DOHH2 (cell line): Measurements from ENCODE around the gene METTL3.

Experiments
- H3F3A ChIP-seq: fragments of 200-600 bp; sonication (generic), shearing (Covaris generic); 2 replicates; pipeline ENCODE4 v1.6.0; 2016; ENCODE audit warnings: antibody characterized with exemption, mild to moderate bottlenecking; ENCODE audit not compliant: control insufficient read depth, insufficient read depth
- H3K27ac ChIP-seq: fragments of 200-600 bp; sonication (generic); 2 replicates; pipeline ENCODE4 v1.5.1; 2014; ENCODE audit warnings: low read depth, mild to moderate bottlenecking, low read length, moderate library complexity
- H3K27me3 ChIP-seq: fragments of 200-600 bp; sonication (generic); 2 replicates; pipeline ENCODE4 v1.6.1; 2014; ENCODE audit warnings: mild to moderate bottlenecking, low read length, mixed read lengths; ENCODE audit not compliant: control insufficient read depth
- H3K36me3 ChIP-seq: fragments of 200-600 bp; sonication (generic); 2 replicates; pipeline ENCODE4 v1.6.1; 2014; ENCODE audit warnings: mild to moderate bottlenecking, low read length, moderate library complexity, mixed read lengths; ENCODE audit not compliant: control insufficient read depth
- H3K4me1 ChIP-seq: fragments of 200-600 bp; sonication (generic); 2 replicates; pipeline ENCODE4 v1.6.1; 2014; ENCODE audit warnings: mild to moderate bottlenecking, low read length, mixed read lengths; ENCODE audit not compliant: control insufficient read depth
- H3K4me2 ChIP-seq: fragments of 200-600 bp; sonication (generic); 2 replicates; pipeline ENCODE4 v1.6.0; 2014; ENCODE audit warnings: mild to moderate bottlenecking, low read length, moderate library complexity
- H3K4me3 ChIP-seq: fragments of 200-600 bp; sonication (generic); 2 replicates; pipeline ENCODE4 v1.5.1; 2014; ENCODE audit warnings: mild to moderate bottlenecking, low read length, mixed read lengths
- H3K79me2 ChIP-seq: fragments of 200-600 bp; sonication (generic); 2 replicates; pipeline ENCODE4 v1.6.1; 2014; ENCODE audit warnings: mild to moderate bottlenecking, low read length, mixed read lengths; ENCODE audit not compliant: control insufficient read depth
- H3K9me2 ChIP-seq: fragments of 200-600 bp; sonication (generic); replicated peaks from 2 replicates; pipeline ENCODE4 v1.6.1; 2014; ENCODE audit warnings: mild to moderate bottlenecking, low read length, mixed read lengths; ENCODE audit not compliant: control insufficient read depth
- H3K9me3 ChIP-seq: fragments of 200-600 bp; sonication (generic); 2 replicates; pipeline ENCODE4 v1.6.1; 2014; ENCODE audit warnings: antibody characterized with exemption, low read length, mixed read lengths; ENCODE audit not compliant: control insufficient read depth, insufficient read depth
- H4K20me1 ChIP-seq: fragments of 200-600 bp; sonication (generic); 2 replicates; pipeline ENCODE4 v1.6.0; 2014; ENCODE audit warnings: low read depth, mild to moderate bottlenecking, antibody characterized with exemption, low read length, moderate library complexity; ENCODE audit not compliant: control insufficient read depth, insufficient read depth
- EZH2phosphoT487 ChIP-seq: fragments of 200-600 bp; sonication (generic); IDR thresholded peaks from 2 replicates; pipeline ENCODE4 v1.6.1; 2017; ENCODE audit warnings: borderline replicate concordance, mild to moderate bottlenecking, antibody characterized with exemption, low read length, moderate library complexity, mixed read lengths
- TF ChIP-seq, protein P1 (sequence below): fragments of 200-600 bp; sonication (generic); IDR thresholded peaks from one replicate; pipeline ENCODE4 v1.5.1; 2014; ENCODE audit warnings: antibody characterized with exemption, mild to moderate bottlenecking, low read depth, low read length; ENCODE audit not compliant: poor library complexity, severe bottlenecking

The METTL3 gene

DNA sequence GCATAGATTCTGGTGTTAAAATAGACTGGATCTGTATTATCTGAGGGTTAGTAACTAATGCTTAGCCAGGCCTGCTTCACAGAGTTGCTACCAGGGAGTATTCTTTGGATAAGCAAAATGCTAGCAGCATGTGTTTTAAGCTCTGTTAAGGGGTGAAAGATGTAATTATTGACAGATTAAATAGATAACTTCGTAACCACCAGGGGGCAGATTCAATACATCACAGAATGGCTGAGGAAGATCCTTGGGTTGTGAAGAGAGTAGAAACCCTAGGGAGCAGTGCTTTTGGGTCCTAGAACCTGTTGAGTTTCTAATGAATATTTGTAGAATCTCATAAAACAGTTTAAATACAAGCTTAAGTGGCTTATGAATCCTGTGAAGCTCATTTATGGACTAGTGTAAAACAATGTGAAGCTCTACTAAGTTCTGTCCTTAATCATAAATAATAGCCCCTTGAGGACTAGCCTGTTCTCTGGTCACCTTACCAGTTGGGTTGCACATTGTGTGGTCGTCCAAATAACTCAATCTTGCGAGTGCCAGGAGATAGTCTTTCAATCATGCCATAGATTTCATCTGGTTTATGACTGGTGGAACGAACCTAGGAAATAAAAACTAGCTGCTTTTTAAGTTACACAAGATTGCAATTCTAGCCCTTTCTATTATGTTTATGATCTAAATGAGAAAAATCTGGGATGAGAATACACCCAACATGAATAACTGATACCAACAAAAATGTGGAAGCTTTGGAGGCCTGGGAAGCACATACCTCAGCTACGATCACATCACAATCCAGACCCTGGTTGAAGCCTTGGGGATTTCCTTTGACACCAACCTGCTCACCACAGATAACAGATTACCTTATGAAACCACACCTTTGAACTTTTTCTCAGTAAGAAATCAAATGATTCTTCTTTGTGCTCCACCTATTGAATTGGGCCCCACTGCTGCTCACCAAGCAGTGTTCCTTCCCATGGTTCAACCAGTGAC lies 12.3 kb downstream of the METTL3 start:
- H3F3A ChIP-seq, result peaks cover 7% of the 10 kb centered on the region; the same call in 1 of the 2 replicates
- H3K27ac ChIP-seq, result no peak overlapping the region
- no peaks in the 10 kb centered on the region for H3K27me3 ChIP-seq
- H3K79me2 ChIP-seq, result peaks cover 8% of the 10 kb centered on the region
- no peaks in the 10 kb centered on the region for H3K9me3 ChIP-seq
- TF ChIP-seq EZH2phosphoT487, result no peak
- TF ChIP-seq, protein P1, sequence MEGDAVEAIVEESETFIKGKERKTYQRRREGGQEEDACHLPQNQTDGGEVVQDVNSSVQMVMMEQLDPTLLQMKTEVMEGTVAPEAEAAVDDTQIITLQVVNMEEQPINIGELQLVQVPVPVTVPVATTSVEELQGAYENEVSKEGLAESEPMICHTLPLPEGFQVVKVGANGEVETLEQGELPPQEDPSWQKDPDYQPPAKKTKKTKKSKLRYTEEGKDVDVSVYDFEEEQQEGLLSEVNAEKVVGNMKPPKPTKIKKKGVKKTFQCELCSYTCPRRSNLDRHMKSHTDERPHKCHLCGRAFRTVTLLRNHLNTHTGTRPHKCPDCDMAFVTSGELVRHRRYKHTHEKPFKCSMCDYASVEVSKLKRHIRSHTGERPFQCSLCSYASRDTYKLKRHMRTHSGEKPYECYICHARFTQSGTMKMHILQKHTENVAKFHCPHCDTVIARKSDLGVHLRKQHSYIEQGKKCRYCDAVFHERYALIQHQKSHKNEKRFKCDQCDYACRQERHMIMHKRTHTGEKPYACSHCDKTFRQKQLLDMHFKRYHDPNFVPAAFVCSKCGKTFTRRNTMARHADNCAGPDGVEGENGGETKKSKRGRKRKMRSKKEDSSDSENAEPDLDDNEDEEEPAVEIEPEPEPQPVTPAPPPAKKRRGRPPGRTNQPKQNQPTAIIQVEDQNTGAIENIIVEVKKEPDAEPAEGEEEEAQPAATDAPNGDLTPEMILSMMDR, result peak; percentile 75
- no peaks in the 10 kb centered on the region for H3K4me1 ChIP-seq
- no peaks in the 10 kb centered on the region for H4K20me1 ChIP-seq
- no peaks in the 10 kb centered on the region for H3K9me2 ChIP-seq
- peaks cover 92% of the 10 kb centered on the region for H3K36me3 ChIP-seq
- H3K4me3 ChIP-seq, result no peak overlapping the region
- H3K4me2 ChIP-seq, result no peak overlapping the region

DNA sequence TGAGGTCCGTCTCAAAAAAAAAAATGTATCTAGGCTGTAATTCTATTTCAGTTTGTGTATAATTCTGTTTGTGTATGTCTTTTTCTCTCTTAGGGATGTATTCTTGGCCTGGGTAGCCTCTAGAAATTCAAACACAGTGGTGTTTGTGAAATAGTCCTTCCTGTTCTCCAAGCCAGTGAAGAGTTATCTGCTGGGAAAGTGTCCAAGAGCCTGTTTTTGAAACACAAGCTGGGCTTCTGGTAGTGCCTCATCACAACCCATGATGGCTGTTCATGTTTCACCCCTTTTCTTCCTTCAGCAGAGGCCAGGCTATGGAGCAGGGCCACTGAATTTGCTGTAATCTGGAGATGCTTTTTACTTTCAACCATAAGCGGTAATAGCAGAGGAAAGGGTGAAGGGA lies 14.7 kb downstream of the METTL3 start:
- H3K27ac ChIP-seq, result no peak overlapping the region
- H3K9me2 ChIP-seq, result no peaks in the 10 kb centered on the region
- H3K4me1 ChIP-seq, result no peaks in the 10 kb centered on the region
- TF ChIP-seq, protein P1, result no peak
- no peak for TF ChIP-seq EZH2phosphoT487
- no peaks in the 10 kb centered on the region for H3K9me3 ChIP-seq
- H4K20me1 ChIP-seq, result no peaks in the 10 kb centered on the region
- peaks cover 84% of the 10 kb centered on the region for H3K36me3 ChIP-seq
- H3K79me2 ChIP-seq, result no peaks in the 10 kb centered on the region
- peaks cover 7% of the 10 kb centered on the region; the same call in 1 of the 2 replicates for H3F3A ChIP-seq
- no peaks in the 10 kb centered on the region for H3K27me3 ChIP-seq
- no peak overlapping the region for H3K4me3 ChIP-seq
- no peak overlapping the region for H3K4me2 ChIP-seq

DNA sequence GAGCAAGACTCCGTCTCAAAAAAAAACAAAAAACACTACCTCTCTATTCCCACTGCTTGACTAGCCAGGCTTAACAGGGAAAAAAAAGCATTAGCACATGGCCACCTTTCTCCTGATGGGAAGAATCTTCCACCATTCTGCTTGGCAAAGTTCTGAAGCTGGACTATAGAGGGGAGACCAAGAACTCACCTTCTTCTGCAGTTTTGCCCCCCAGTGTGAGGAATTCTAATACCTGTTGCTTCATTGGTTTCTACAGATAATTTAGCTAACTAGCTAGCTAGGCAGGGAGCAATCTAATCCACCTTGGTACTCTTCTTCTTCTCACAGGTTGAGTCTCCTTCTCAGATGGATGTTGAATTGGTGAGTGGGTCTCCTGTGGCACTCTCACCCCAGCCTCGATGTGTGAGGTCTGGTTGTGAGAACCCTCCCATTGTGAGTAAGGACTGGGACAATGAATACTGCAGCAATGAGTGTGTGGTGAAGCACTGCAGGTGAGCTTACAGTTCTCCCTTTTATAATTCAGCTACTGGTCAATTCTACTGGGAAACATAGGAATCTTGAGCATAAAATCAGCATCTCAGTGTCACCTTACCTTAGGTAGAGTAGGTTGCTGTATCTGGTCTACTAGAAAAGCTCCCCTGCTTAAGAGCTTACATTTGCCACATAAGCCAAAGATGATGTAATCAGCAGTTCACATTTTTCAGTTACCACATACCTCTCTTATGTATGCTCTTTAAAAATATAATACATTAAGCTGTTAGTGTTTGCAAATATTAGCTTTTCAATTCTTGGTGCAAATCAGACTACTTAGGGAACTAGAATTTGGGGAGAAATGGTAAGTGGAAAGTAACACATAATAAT lies 16.0 kb downstream of the METTL3 start:
- Histone ChIP-seq H3K9me2 (no peaks in the 10 kb centered on the region), H4K20me1 (no peaks in the 10 kb centered on the region), H3K4me2 (no peak overlapping the region), H3K27ac (no peak overlapping the region), H3F3A (peaks cover 7% of the 10 kb centered on the region; the same call in 1 of the 2 replicates), H3K79me2 (no peaks in the 10 kb centered on the region), H3K4me1 (no peaks in the 10 kb centered on the region), H3K27me3 (no peaks in the 10 kb centered on the region), H3K9me3 (no peaks in the 10 kb centered on the region), H3K36me3 (peaks cover 78% of the 10 kb centered on the region), H3K4me3 (no peak overlapping the region)
- TF ChIP-seq, protein P1, result no peak
- no peak for TF ChIP-seq EZH2phosphoT487
